Glomerular visceral epithelial cell (primary cell): ENCODE measurements around the gene EVA1C.

Experiments
- DNase-seq: peaks from one replicate; pipeline ENCODE4 v3.0.0-alpha.2; 2016; ENCODE audit errors: extremely low spot score

EVA1C gene

DNA sequence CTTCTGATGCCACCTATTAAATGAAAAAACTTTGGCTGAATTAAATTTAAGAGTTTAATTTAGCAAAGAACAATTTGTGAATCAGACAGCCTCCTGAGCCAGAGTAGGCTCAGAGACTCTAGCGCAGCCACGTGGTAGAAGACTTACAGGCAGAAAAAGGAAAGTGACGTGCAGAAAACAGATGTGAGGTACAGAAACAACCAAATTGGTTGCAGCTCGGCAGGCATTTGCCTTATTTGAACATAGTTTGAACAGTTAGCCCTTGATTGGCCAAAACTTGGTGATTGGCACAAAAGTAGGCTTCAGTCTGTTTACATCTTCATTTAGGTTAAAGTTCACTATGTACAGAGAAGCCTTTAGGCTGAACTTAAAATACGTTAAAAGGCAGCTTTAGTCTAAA is 149.9 kb downstream of the EVA1C start:
- DNase-seq, result no peak

DNA sequence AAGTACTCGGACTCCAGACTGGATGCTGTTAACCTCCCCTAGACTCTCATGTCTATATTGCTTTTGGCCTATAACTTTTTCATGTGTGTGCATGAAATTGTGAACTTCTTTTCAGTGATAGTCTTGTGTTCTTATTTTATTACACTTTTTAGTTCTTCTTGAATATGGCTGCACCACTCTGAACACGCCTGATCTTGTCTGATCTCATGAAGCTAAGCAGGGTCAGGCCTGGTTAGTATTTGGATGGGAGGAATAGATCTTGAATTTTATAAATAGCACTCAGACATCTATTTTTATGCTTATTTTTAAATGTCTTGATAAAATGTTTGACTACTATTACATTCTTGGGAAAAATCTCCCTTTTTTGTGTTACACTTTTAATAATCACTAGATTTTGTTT is 150.4 kb downstream of the EVA1C start:
- DNase-seq, result no peak
